Activated B cell treated with CpG ODN at 0.5 μM for 24 hours (primary cell): Measurements from ENCODE around the gene AARS2. TPM values are rescaled to one million over a fixed set of nuclear protein-coding genes. Genes with fewer than 3 reads are reported as not detected.
"Not testable (repeated sequence)": the region's sequence is repeated elsewhere in the genome, so short reads cannot be mapped to it uniquely, and the experiment has no call there.

Experiments used
- ATAC-seq: fragments of 200-7000 bp; cut with Tn5 transposase; one replicate; pipeline ENCODE4 v1.10.0; 2021; ENCODE audit warnings: low read depth, mild to moderate bottlenecking, moderate library complexity
- CTCF ChIA-PET: fragments of 350-600 bp; sonication (Branson Sonifier 250); formaldehyde crosslinking; loops from one replicate; lab custom pipeline; 2021; ENCODE audit warnings: antibody characterized with exemption; lab: Charles Lee
- POLR2A ChIA-PET: fragments of 350-600 bp; sonication (Branson Sonifier 250); formaldehyde crosslinking; loops from one replicate; lab custom pipeline; 2021; ENCODE audit warnings: antibody characterized with exemption; lab: Charles Lee
- DNase-seq: peaks from one replicate; pipeline ENCODE4 v3.0.0; 2022
- H3K27ac Mint-ChIP-seq: one replicate; pipeline ENCODE4 v1.8.0; 2020; ENCODE audit warnings: mixed read lengths
- H3K27me3 Mint-ChIP-seq: one replicate; pipeline ENCODE4 v1.8.0; 2021; ENCODE audit warnings: mixed read lengths
- H3K36me3 Mint-ChIP-seq: one replicate; pipeline ENCODE4 v1.8.0; 2021; ENCODE audit warnings: low read depth, mixed read lengths
- H3K4me1 Mint-ChIP-seq: one replicate; pipeline ENCODE4 v1.8.0; 2021; ENCODE audit warnings: mixed read lengths
- H3K4me3 Mint-ChIP-seq: one replicate; pipeline ENCODE4 v1.8.0; 2020; ENCODE audit warnings: mild to moderate bottlenecking, mixed read lengths
- H3K9me3 Mint-ChIP-seq: one replicate; pipeline ENCODE4 v1.8.0; 2020; ENCODE audit warnings: mixed read lengths
- CTCF ChIP-seq: fragments of 200-600 bp; IDR thresholded peaks from one replicate; pipeline ENCODE4 v1.8.0; 2022; ENCODE audit warnings: antibody characterized with exemption, mild to moderate bottlenecking
- intact Hi-C: fragments of 100-400 bp; cut with micrococcal nuclease; formaldehyde crosslinking; loops from one replicate; pipeline ENCODE4 v1.15.1; 2024
- total RNA-seq: library from RNA; stranded (reverse); gene quantifications from 2 replicates; pipeline ENCODE4 v1.2.3, GENCODE V29; 2022

Gene AARS2
- total RNA-seq, 1 donor from 2014 or later = 22.4 TPM

- ChIA-PET CTCF (no interaction called here), POLR2A (no interaction called here)
- Mint-ChIP-seq H3K27me3 (peaks cover 17% of the 10 kb centered on the region), H3K36me3 (no peaks in the 10 kb centered on the region), H3K27ac (no peak overlapping the region), H3K9me3 (no peaks in the 10 kb centered on the region), H3K4me3 (no peak overlapping the region), H3K4me1 (no peaks in the 10 kb centered on the region)
- no peak for DNase-seq
- intact Hi-C loops = no loop called here
- ATAC-seq = no peak
- no peak for TF ChIP-seq CTCF
These were observed 19.4 kb upstream of the AARS2 start for GRCh38 chr6:44332585-44332984.

- ATAC-seq (no peak), DNase-seq (no peak)
- Mint-ChIP-seq H3K9me3 (no peaks in the 10 kb centered on the region), H3K36me3 (no peaks in the 10 kb centered on the region), H3K27me3 (peaks cover 17% of the 10 kb centered on the region), H3K27ac (no peak overlapping the region), H3K4me1 (no peaks in the 10 kb centered on the region), H3K4me3 (no peak overlapping the region)
- TF ChIP-seq CTCF = no peak
- intact Hi-C loops = no loop called here
- CTCF ChIA-PET = interaction anchor here (1.1 kb wide), 1 partner anchor 8 kb away, joined by 3 read pairs; no protein-coding TSS in a partner anchor
- POLR2A ChIA-PET = no interaction called here
These were observed 16.7 kb upstream of the AARS2 start for GRCh38 chr6:44329858-44330257.

GRCh38 chr6:44328203-44328602 is 15.1 kb upstream of the AARS2 start:
- H3K36me3 Mint-ChIP-seq, POLR2A ChIA-PET, ATAC-seq, H3K4me3 Mint-ChIP-seq, H3K9me3 Mint-ChIP-seq, CTCF ChIA-PET, DNase-seq, H3K27ac Mint-ChIP-seq, intact Hi-C loops, H3K4me1 Mint-ChIP-seq: not testable (repeated sequence)
- peaks cover 17% of the 10 kb centered on the region for H3K27me3 Mint-ChIP-seq

- Mint-ChIP-seq H3K9me3 (no peaks in the 10 kb centered on the region), H3K4me3 (no peak overlapping the region), H3K27me3 (peaks cover 17% of the 10 kb centered on the region), H3K4me1 (no peaks in the 10 kb centered on the region), H3K36me3 (no peaks in the 10 kb centered on the region), H3K27ac (no peak overlapping the region)
- intact Hi-C loops = no loop called here
- ATAC-seq (no peak), DNase-seq (no peak)
- TF ChIP-seq CTCF = no peak
- ChIA-PET CTCF (no interaction called here), POLR2A (no interaction called here)
These were observed 14.6 kb upstream of the AARS2 start for GRCh38 chr6:44327760-44328159.

- Mint-ChIP-seq H3K4me3 (no peak overlapping the region), H3K9me3 (no peaks in the 10 kb centered on the region), H3K4me1 (no peaks in the 10 kb centered on the region), H3K27ac (no peak overlapping the region), H3K27me3 (peaks cover 12% of the 10 kb centered on the region), H3K36me3 (no peaks in the 10 kb centered on the region)
- intact Hi-C loops = no loop called here
- ATAC-seq = no peak
- ChIA-PET POLR2A (no interaction called here), CTCF (no interaction called here)
- no peak for DNase-seq
- TF ChIP-seq CTCF = no peak
These were observed 13.9 kb upstream of the AARS2 start for GRCh38 chr6:44327096-44327495.

- intact Hi-C loops = no loop called here
- no peak overlapping the region for H3K4me3 Mint-ChIP-seq
- POLR2A ChIA-PET = no interaction called here
These were observed 8.1 kb upstream of the AARS2 start for GRCh38 chr6:44321210-44321609.

GRCh38 chr6:44317136-44317631 is 4.0 kb upstream of the AARS2 start:
- CTCF ChIA-PET, ATAC-seq, H3K36me3 Mint-ChIP-seq, DNase-seq, POLR2A ChIA-PET, H3K27ac Mint-ChIP-seq, H3K9me3 Mint-ChIP-seq, H3K4me1 Mint-ChIP-seq, intact Hi-C loops, H3K4me3 Mint-ChIP-seq: not testable (repeated sequence)
- peaks cover 30% of the 10 kb centered on the region for H3K27me3 Mint-ChIP-seq

More at GRCh38 chr6:44321210-44321609, 8.1 kb upstream of the AARS2 start:
- Mint-ChIP-seq H3K9me3 (no peaks in the 10 kb centered on the region), H3K27me3 (peaks cover 30% of the 10 kb centered on the region), H3K4me1 (no peaks in the 10 kb centered on the region), H3K36me3 (no peaks in the 10 kb centered on the region), H3K27ac (no peak overlapping the region)
- CTCF ChIA-PET = no interaction called here
- DNase-seq (no peak), ATAC-seq (no peak)
- no peak for TF ChIP-seq CTCF
